ENCODE measurements around the gene BTNL2. TPM values are rescaled to one million over a fixed set of nuclear protein-coding genes. Genes with fewer than 3 reads are reported as not detected.

The BTNL2 gene
- total RNA-seq, 1 donor from 2014 or later: not detected

Small RNA genes lying within 50 kb of the gene (small RNA-seq; reads per million reads assigned to genes)
- gene RNU6-603P: not detected

Other genes starting within 250 kb of the BTNL2 start
- gene EGFL8, start 242.6 kb downstream of the BTNL2 start, total RNA-seq (ENCODE audit: low replicate concordance): 3.8 and 16.1 TPM in 2 replicates
- gene AGPAT1, start 231.1 kb downstream of the BTNL2 start, total RNA-seq (ENCODE audit: low replicate concordance): 46.9 and 105 TPM in 2 replicates
- 129 and 169 TPM in 2 replicates for gene RNF5, start 228.8 kb downstream of the BTNL2 start, total RNA-seq (ENCODE audit: low replicate concordance)
- 1.1 and 1.4 TPM in 2 replicates for gene AGER, start 222.9 kb downstream of the BTNL2 start, total RNA-seq (ENCODE audit: low replicate concordance)
- gene PBX2, start 217.0 kb downstream of the BTNL2 start, total RNA-seq (ENCODE audit: low replicate concordance): 53.3 and 114 TPM in 2 replicates
- gene GPSM3, start 214.5 kb downstream of the BTNL2 start, total RNA-seq (ENCODE audit: low replicate concordance): 3.4 and 4.5 TPM in 2 replicates
- gene NOTCH4, start 183.1 kb downstream of the BTNL2 start, total RNA-seq (ENCODE audit: low replicate concordance): 3.2 and 4.5 TPM in 2 replicates
- gene TSBP1, start 35.3 kb downstream of the BTNL2 start, total RNA-seq (ENCODE audit: low replicate concordance): not detected in 2 replicates
- 1.8 and 2.3 TPM in 2 replicates for gene HLA-DRA, start 32.7 kb upstream of the BTNL2 start, total RNA-seq (ENCODE audit: low replicate concordance)
- 2.2 and 3.4 TPM in 2 replicates for gene HLA-DRB5, start 123.1 kb upstream of the BTNL2 start, total RNA-seq (ENCODE audit: low replicate concordance)
- gene HLA-DRB1, start 182.7 kb upstream of the BTNL2 start, total RNA-seq (ENCODE audit: low replicate concordance): 4.7 and 15.1 TPM in 2 replicates
- gene HLA-DQA1, start 230.2 kb upstream of the BTNL2 start, total RNA-seq (ENCODE audit: low replicate concordance): not detected in 2 replicates

Data from neural progenitor cell (in vitro differentiated cells).